GM18508 (cell line): ENCODE results near the gene ADCYAP1.
"Not testable (repeated sequence)": the region's sequence is repeated elsewhere in the genome, so short reads cannot be mapped to it uniquely, and the experiment has no call there.

Experiments
- ATAC-seq: cut with Tn5 transposase; IDR thresholded peaks from one replicate; pipeline ENCODE4 v1.9.1; 2021; ENCODE audit warnings: moderate number of reproducible peaks; ENCODE audit not compliant: insufficient read depth, unreplicated experiment

The ADCYAP1 gene

GRCh38 chr18:904218-905090, at the start of gene ADCYAP1:
Gene ADCYAP1, plus strand, starts transcription at chr18:904871. Its CDS starts 516 bp downstream, at chr18:905387.
- ATAC-seq, result no peak

- no peak for ATAC-seq
Observed at GRCh38 chr18:857986-858385, 46.7 kb upstream of the ADCYAP1 start.

- no peak for ATAC-seq
Observed at GRCh38 chr18:864872-865273, 39.8 kb upstream of the ADCYAP1 start.

- no peak for ATAC-seq
Observed at GRCh38 chr18:867257-867656, 37.4 kb upstream of the ADCYAP1 start.

- not testable (repeated sequence) for ATAC-seq
Observed at GRCh38 chr18:873426-873825, 31.2 kb upstream of the ADCYAP1 start.

GRCh38 chr18:875912-876311, 28.8 kb upstream of the ADCYAP1 start:
- no peak for ATAC-seq

- ATAC-seq, result no peak
Observed at GRCh38 chr18:877238-877637, 27.4 kb upstream of the ADCYAP1 start.

GRCh38 chr18:886076-886475, 18.6 kb upstream of the ADCYAP1 start:
- no peak for ATAC-seq

- ATAC-seq, result no peak
Observed at GRCh38 chr18:887716-888115, 17.0 kb upstream of the ADCYAP1 start.

- ATAC-seq, result no peak
Observed at GRCh38 chr18:892316-892715, 12.4 kb upstream of the ADCYAP1 start.

GRCh38 chr18:896315-896714, 8.4 kb upstream of the ADCYAP1 start:
- ATAC-seq, result no peak

- ATAC-seq, result no peak
Observed at GRCh38 chr18:901761-902160, 2.9 kb upstream of the ADCYAP1 start.

GRCh38 chr18:902229-902628, 2.4 kb upstream of the ADCYAP1 start:
- no peak for ATAC-seq

GRCh38 chr18:903701-904100, 970 bp upstream of the ADCYAP1 start:
- ATAC-seq, result no peak

GRCh38 chr18:905307-905947, 756 bp downstream of the ADCYAP1 start:
- no peak for ATAC-seq

GRCh38 chr18:905948-906415, 1.3 kb downstream of the ADCYAP1 start:
- ATAC-seq, result no peak

GRCh38 chr18:906416-907114, 1.9 kb downstream of the ADCYAP1 start:
- ATAC-seq, result no peak

GRCh38 chr18:907115-907884, 2.6 kb downstream of the ADCYAP1 start:
- no peak for ATAC-seq

GRCh38 chr18:907885-908757, 3.5 kb downstream of the ADCYAP1 start:
- no peak for ATAC-seq
